Lung (tissue), 12 donors: ENCODE results near the gene NDUFB11. TPM values are rescaled to one million over a fixed set of nuclear protein-coding genes. Genes with fewer than 3 reads are reported as not detected.

Source experiments
- ATAC-seq: fragments of 200-7000 bp; cut with Tn5 transposase; one replicate; pipeline ENCODE4 v1.9.1; 2020; ENCODE audit warnings: moderate number of reproducible peaks; ENCODE audit not compliant: insufficient read depth, low FRiP score
- DNase-seq, 3 donors: peaks; one replicate each; pipeline ENCODE4 v3.0.0-alpha.2; 2013 to 2017
- H3K27ac ChIP-seq, 2 donors: one replicate each; pipeline ENCODE4 v1.5.1; 2013; ENCODE audit warnings: mild to moderate bottlenecking in 2 of 2, moderate library complexity in 2 of 2, control low read depth in 1 of 2, inconsistent platforms in 1 of 2, low read depth in 1 of 2, low read length in 1 of 2
- H3K27me3 ChIP-seq, 3 donors: one replicate each; pipeline ENCODE4 v1.5.1; 2013; ENCODE audit warnings: low read length in 2 of 3; ENCODE audit not compliant: control insufficient read depth in 3 of 3, insufficient read depth in 3 of 3
- H3K36me3 ChIP-seq, 4 donors: one replicate each; pipeline ENCODE4 v1.5.1; 2013; ENCODE audit warnings: low read length in 4 of 4, mild to moderate bottlenecking in 1 of 4, moderate library complexity in 1 of 4; ENCODE audit not compliant: control insufficient read depth in 4 of 4, insufficient read depth in 4 of 4
- H3K4me1 ChIP-seq, 5 donors: one replicate each; pipeline ENCODE4 v1.5.1; 2013; ENCODE audit warnings: low read length in 5 of 5, mild to moderate bottlenecking in 2 of 5, moderate library complexity in 1 of 5; ENCODE audit not compliant: control insufficient read depth in 5 of 5, insufficient read depth in 5 of 5
- H3K4me3 ChIP-seq: one replicate; pipeline ENCODE4 v1.5.1; 2013; ENCODE audit warnings: mild to moderate bottlenecking, control low read depth, moderate library complexity
- H3K9ac ChIP-seq, 2 donors: one replicate each; pipeline ENCODE4 v1.5.1; 2013; ENCODE audit warnings: low read length in 2 of 2, control low read depth in 1 of 2; ENCODE audit not compliant: insufficient read depth in 1 of 2
- H3K9me3 ChIP-seq, 4 donors: one replicate each; pipeline ENCODE4 v1.5.1; 2013; ENCODE audit warnings: low read length in 3 of 4, mild to moderate bottlenecking in 1 of 4, moderate library complexity in 1 of 4; ENCODE audit not compliant: control insufficient read depth in 4 of 4, insufficient read depth in 3 of 4
- WGBS, 2 donors: extraction: QIAGEN DNeasy Blood & Tissue Kit; methylation state at CpG; one replicate each; pipeline ENCODE4 v1.1.7; 2013; 5-methylcytosine and 5-hydroxymethylcytosine counted together
- polyA plus RNA-seq, 2 donors: library from polyadenylated mRNA; stranded (reverse); fragments of 200-250 nt; gene quantifications; one replicate each; pipeline ENCODE4 v1.2.1, GENCODE V29; 2013
- total RNA-seq, 2 donors: library from RNA; depleted of rRNA in 1 of 2; stranded (reverse); fragments of >200 nt in 1 of 2; gene quantifications; one replicate each; pipeline ENCODE4 v1.2.1, GENCODE V29; 2014 to 2021
- TF ChIP-seq, protein P1 (sequence below): IDR thresholded peaks from 2 replicates; pipeline ENCODE4 v1.5.1; 2012; ENCODE audit warnings: mild to moderate bottlenecking; ENCODE audit errors: control extremely low read depth, extremely low read depth
- donor health status: control.
- donor health status: control.
- donor health status: Bipolar disorder and iron deficiency.
- donor health status: healthy.
- donor health status: DM: yes; HTN: yes; CAD: no.

The NDUFB11 gene
- total and polyA plus RNA-seq, 4 donors = 69.7 to 96.0 (median 76.0) TPM

- H3K4me1 ChIP-seq = no peaks in the 10 kb centered on the region
- H3K27me3 ChIP-seq = peaks cover 0 to 39% (median 6%) of the 10 kb centered on the region in 3 donors
- TF ChIP-seq, protein P1, sequence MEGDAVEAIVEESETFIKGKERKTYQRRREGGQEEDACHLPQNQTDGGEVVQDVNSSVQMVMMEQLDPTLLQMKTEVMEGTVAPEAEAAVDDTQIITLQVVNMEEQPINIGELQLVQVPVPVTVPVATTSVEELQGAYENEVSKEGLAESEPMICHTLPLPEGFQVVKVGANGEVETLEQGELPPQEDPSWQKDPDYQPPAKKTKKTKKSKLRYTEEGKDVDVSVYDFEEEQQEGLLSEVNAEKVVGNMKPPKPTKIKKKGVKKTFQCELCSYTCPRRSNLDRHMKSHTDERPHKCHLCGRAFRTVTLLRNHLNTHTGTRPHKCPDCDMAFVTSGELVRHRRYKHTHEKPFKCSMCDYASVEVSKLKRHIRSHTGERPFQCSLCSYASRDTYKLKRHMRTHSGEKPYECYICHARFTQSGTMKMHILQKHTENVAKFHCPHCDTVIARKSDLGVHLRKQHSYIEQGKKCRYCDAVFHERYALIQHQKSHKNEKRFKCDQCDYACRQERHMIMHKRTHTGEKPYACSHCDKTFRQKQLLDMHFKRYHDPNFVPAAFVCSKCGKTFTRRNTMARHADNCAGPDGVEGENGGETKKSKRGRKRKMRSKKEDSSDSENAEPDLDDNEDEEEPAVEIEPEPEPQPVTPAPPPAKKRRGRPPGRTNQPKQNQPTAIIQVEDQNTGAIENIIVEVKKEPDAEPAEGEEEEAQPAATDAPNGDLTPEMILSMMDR = no peak
- H3K27ac ChIP-seq = no peak overlapping the region
- H3K4me3 ChIP-seq = no peak overlapping the region
- H3K36me3 ChIP-seq = peaks cover 0 to 42% (median 10%) of the 10 kb centered on the region in 4 donors
- DNase-seq (no peak), ATAC-seq (no peak)
- peaks cover 0 to 2% (median 0%) of the 10 kb centered on the region in 4 donors for H3K9me3 ChIP-seq
- H3K9ac ChIP-seq = no peak overlapping the region
- 86 to 97% methylated on average over 8 of the region's 8 CpGs for WGBS, 2 donors
Measured at GRCh38 chrX:47180346-47180745, 35.8 kb upstream of the NDUFB11 start.

DNA sequence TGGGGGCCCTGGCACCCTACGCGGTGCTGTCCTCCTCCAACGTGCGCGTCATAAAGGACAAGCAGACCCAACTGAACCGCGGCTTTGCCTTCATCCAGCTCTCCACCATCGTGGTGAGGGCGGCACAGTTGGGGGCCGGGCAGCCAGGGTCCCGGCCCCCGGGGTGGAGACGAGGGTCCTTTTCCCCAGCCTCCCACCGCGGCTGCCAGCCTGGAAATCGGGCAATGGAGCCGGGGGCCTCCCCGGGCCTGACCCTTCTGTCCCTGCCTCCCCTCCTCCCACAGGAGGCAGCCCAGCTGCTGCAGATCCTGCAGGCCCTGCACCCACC, 35.4 kb upstream of the NDUFB11 start:
- WGBS, 2 donors = 89 to 97% methylated on average over 11 to 18 of the region's 18 CpGs
- no peak for ATAC-seq
- TF ChIP-seq, protein P1 = no peak
- peaks cover 0 to 2% (median 0%) of the 10 kb centered on the region in 4 donors for H3K9me3 ChIP-seq
- H3K27me3 ChIP-seq = peaks cover 0 to 39% (median 6%) of the 10 kb centered on the region in 3 donors
- peaks cover 0 to 38% (median 12%) of the 10 kb centered on the region in 4 donors for H3K36me3 ChIP-seq
- H3K9ac ChIP-seq = no peak overlapping the region
- H3K4me3 ChIP-seq = no peak overlapping the region
- no peak for DNase-seq
- no peaks in the 10 kb centered on the region for H3K4me1 ChIP-seq
- peak overlapping the region in 1 of 2 donors; percentile 4 for H3K27ac ChIP-seq

DNA sequence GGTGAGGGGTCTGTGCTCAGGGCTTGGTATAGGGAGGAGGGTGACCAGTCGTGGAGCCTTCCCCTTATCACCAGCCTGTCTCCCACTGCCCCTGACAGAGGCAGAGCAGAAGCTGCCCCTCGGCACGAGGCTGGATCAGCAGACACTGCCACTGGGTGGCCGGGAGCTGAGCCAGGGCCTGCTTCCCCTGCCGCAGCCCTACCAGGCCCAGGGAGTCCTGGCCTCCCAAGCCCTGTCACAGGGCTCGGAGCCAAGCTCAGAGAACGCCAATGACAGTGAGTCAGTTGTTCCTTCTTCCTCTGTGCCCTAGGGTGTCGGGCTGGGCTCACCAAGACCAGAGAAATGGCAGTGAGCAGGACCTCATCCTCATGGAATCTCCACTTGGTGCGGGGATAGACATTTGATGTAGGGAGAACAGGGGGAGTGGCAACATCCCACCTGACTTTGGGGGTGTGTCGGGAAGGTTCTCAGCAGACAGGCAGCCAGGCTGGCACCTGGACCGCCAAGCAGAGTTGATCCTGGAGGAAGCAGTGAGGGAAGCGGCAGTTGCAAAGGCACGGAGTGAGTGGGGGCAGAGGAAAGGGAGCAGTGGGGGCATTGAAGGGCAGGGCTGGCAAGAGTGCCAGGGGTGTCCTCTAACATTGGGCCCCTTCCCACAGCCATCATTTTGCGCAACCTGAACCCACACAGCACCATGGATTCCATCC, 34.9 kb upstream of the NDUFB11 start:
- Histone ChIP-seq H3K4me1 (no peaks in the 10 kb centered on the region), H3K27ac (peak overlapping the region in 1 of 2 donors; percentile 30), H3K4me3 (no peak overlapping the region), H3K27me3 (peaks cover 0 to 39% (median 6%) of the 10 kb centered on the region in 3 donors), H3K36me3 (peaks cover 0 to 38% (median 12%) of the 10 kb centered on the region in 4 donors), H3K9ac (no peak overlapping the region), H3K9me3 (peaks cover 0 to 2% (median 0%) of the 10 kb centered on the region in 4 donors)
- DNase-seq = no peak
- 72 to 89% methylated on average over 8 to 14 of the region's 14 CpGs for WGBS, 2 donors
- TF ChIP-seq, protein P1 = no peak
- no peak for ATAC-seq
